MV-4-11 (cell line): Measurements from ENCODE around the gene TMEM39A.

Experiments
- DNase-seq: peaks from one replicate; lab custom pipeline; 2025; lab: John Stamatoyannopoulos, UW

The TMEM39A gene, protein sequence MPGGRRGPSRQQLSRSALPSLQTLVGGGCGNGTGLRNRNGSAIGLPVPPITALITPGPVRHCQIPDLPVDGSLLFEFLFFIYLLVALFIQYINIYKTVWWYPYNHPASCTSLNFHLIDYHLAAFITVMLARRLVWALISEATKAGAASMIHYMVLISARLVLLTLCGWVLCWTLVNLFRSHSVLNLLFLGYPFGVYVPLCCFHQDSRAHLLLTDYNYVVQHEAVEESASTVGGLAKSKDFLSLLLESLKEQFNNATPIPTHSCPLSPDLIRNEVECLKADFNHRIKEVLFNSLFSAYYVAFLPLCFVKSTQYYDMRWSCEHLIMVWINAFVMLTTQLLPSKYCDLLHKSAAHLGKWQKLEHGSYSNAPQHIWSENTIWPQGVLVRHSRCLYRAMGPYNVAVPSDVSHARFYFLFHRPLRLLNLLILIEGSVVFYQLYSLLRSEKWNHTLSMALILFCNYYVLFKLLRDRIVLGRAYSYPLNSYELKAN

DNA sequence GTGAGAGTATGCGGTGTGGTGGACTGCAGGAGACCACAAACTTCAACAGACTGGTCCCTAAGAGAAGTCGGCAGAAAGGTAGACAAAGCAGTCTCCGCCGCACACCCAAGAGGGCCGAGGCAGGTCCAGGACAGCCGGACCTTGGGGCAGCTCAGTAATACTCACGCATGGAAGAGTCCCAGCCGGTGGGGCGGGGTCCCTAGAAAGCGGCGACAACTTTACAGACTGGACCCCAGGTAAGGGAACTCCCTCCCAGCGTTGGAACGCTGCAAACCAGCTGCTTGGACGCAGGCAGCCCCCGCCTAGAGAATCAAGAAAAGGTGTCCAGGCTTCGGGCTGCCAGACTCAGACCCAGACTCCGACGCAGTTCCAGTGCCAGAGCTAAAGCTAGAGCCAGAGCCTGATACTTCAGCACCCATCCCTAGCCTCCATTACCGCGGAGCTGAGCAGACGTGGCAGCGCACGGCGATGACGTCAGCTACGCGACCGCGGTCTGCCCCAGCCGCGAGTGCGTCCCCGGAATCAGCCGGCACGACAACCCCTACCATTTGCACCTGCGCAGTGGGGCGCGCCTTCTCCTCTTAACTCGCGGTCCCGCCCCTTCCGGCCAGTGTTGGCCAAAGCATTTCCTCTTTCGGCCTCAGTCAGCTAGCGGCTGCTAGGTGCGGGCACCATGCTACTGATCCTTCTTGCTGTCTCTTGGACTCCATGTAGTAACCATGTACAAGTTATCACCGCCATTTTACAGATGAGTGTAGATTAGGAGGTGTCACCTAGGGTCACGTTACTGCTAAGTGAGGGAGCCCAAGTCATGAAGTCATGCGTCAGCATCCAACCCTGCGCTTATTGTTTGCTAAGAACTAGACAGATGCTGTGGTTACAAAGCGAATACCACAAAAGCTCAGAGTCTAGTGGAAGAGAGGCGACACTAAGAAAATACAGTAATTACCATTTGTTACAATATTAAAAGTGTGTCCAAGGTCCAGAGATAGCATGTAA is at the start of gene TMEM39A:
Gene TMEM39A, minus strand, starts transcription at position 445 of the 999 bp plus-strand sequence. CDS start 1,541 bp downstream, outside the sequence.
- peak; percentile 99 for DNase-seq

DNA sequence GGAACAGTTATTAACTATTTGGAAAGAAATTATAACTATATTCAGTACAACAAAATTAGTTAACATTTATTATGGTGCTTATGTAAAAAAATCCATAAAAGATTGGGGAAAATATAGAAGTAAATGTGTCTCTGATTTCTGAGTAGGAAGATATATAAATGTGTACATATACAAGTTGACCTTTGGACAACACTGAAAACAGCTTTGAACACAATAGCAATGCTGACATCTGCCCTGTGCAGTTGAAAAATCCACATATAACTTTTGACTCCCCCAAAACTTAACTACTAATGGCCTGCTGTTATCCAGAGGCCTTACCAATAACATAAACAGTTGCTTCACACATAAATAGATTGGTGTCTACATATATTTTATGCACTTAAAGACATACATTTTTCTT is 47.3 kb upstream of the TMEM39A start:
- no peak for DNase-seq

DNA sequence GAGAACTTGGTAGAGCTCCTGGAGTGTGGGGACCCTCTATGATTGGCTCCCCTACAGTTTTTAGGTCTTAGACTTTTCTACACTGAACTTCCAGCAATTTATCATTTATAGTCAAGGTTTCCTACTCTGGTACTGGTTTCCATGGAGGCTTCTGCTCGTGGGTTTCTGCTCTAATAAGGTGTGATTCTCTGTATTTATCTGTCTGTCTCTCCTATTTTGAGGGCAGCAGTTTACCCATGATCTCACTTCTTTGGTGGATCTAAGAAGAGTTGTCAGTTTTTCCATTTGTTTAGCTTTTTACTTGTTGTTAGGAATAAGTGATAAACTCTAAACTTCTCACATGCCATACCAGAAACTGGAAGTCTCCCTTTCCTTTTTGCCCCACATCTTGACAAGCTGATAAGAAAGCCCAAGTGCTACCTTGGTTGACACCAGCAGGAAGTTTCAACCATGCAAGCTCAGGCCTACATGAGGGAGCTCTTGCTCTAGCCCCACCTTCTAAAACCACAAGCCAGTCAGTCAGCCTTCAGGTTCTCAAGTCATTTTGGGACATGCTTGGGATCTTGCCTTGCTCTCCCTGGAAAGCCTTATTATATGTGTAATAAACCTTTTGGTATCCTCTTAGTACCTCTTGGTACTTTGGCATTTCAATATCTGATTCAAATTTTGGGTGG is 44.9 kb upstream of the TMEM39A start:
- no peak for DNase-seq

DNA sequence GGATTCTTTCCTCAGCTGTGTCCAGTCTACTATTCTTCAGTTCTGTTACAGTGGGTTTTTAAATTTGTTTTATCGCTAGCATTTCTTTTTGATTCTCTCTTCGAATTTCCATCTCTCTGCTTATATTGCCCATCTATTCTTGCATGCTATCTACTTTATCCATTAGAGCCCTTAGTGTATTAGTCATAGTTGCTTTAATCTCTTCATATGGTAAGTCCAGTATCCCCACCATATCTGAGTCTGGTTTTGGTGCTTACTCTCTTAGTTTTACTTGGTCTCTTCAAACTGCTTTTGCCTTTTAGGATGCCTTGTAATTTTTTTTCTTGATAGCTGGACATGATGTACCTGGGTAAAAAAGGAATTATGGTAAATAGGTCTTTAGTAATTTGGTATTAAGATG is 44.0 kb upstream of the TMEM39A start:
- no peak for DNase-seq

DNA sequence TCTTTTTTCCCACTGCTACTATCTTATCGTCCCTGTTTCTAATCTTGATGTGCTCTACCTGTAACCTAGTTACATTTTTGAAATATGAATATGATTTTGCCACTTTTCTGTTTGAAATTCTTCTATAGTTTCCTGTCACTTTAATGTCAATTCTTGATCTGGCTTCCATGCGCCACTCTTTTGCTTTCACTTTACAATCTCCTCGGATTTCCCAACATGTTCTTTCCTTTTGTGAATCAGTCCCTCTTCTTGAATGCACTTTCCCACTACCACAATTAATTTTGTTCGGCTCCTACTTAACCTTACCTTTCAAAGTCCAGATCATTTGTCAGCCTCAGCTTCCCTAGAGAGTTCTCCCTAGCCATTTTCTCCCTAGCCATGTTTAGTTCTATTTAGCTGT is 43.2 kb upstream of the TMEM39A start:
- no peak for DNase-seq

DNA sequence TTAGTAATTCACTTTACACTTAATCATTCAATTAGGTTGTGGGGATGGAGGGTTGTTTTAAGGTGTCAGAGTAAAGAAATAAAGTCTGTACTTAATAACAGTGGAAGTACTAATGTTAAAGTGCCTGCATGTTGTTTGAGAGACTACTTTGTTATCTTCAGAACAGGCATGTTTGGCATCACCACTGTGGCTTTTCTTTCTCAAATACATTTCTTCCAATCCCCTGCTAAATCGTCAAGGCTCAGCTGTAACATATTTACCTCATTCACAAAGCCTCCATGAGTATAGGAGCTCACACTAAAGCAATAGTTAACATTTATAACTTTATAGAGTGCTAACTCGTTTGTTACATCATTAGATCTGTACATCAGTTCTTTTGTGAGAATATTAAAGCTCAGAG is 37.5 kb upstream of the TMEM39A start:
- DNase-seq: no peak

DNA sequence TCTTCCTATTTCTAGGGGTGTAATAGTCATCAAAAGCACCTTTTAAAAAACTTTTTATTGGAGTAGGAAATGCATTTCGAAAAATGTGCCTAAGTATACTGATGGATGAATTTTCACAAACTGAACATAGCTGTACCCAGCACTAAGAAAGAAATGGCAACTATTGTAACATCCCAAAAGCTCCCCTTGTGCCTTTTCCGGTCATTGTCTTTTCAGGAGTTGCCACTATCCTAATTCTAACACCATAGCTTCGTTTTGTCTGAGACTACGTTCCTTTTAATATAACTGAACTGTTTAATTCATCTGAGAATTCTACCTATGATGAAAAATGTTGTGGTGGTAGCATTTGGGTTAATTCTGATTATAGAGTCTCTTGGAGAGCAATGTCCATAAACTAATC is 36.9 kb upstream of the TMEM39A start:
- DNase-seq: no peak

DNA sequence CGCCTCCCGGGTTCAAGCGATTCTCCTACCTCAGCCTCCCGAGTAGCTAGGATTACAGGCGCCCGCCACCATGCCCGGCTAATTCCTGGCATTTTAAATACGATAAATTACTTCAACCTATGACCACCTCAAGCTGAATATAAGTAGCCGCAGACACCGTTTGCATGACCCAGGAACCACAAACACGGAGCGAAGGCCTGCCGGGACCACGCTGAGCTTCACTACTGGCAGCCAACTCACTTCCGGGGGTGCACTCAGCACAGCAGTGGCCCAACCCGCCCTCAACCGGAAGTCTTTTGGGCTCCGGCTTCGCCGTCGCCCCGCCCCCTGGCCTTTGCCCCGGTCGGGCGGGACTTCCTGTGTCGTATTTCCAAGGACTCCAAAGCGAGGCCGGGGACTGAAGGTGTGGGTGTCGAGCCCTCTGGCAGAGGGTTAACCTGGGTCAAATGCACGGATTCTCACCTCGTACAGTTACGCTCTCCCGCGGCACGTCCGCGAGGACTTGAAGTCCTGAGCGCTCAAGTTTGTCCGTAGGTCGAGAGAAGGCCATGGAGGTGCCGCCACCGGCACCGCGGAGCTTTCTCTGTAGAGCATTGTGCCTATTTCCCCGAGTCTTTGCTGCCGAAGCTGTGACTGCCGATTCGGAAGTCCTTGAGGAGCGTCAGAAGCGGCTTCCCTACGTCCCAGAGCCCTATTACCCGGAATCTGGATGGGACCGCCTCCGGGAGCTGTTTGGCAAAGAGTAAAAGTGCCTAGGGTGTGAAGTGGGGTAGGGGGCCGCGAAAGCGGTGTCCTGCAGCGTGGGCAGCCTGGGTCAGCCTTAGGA is 35.0 kb upstream of the TMEM39A start, which contains the start of gene TIMMDC1:
Gene TIMMDC1, plus strand, starts transcription at position 362 of the 826 bp plus-strand sequence. Its CDS starts 187 bp downstream, at position 549.
- DNase-seq: peak; percentile 96

DNA sequence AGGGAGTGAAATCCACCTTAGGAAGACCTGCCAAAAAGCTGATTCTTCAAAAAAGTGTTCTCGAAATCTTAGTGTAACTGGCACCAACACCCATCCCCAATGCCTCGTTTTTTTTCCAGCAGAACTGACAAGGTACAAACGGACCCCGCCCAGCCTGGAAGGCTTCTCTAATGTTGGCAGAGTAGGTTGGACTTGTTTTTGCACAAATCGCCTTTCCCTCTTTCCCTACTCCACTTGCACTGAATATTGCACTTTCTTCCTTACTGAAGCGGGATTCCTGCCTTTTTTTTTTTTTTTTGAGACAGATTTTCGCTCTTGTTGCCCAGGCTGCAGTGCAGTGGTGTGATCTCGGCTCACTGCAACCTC is 34.4 kb upstream of the TMEM39A start:
- DNase-seq: no peak

DNA sequence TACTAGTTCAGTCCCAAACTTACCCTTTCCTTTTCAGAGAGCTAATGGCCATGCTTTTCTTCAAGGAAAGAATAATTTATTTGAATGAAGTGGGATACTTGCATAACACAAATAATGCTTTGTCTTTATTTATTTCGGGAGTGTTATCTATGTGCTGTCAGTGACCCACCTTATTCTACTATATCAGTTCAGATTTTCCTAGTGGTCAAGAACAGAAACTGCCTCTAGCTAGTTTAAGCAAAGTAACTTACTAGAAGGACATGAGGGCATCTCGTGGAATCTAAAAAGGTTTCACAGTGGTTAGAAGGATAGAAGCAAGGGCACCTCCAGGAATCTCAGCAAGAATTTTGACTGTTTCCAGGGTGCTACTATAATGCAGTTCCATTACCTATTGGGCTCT is 31.2 kb upstream of the TMEM39A start:
- DNase-seq: no peak

DNA sequence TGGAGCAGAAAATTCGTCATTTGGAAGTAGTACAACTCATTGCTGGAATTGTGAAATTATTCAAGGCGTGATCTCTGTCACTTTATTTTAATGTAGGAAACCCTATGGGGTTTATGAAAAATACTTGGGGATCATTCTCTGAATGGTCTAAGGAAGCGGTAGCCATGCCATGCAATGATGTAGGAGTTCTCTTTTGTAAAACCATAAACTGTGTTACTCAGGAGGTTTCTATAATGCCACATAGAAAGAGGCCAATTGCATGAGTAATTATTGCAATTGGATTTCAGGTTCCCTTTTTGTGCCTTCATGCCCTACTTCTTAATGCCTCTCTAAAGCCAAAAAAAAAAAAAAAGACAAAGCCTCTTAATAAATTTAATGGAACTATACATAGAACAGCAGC is 29.4 kb upstream of the TMEM39A start:
- peak; percentile 26 for DNase-seq

DNA sequence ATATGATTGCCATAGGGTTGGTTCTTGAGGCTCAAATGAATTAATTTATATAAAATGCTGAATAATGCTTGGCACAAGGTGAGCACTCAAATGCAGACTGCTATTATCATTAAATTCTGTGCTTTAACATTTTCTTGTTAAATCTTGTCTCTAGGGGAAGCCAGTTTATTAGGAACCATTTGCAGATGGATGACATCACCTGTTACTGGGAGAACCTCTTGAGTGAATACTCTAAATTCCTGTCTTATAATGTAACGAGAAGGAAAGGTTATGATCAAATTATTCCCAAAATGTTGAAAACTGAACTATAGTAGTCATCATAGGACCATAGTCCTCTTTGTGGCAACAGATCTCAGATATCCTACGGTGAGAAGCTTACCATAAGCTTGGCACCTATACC is 28.7 kb upstream of the TMEM39A start:
- no peak for DNase-seq

DNA sequence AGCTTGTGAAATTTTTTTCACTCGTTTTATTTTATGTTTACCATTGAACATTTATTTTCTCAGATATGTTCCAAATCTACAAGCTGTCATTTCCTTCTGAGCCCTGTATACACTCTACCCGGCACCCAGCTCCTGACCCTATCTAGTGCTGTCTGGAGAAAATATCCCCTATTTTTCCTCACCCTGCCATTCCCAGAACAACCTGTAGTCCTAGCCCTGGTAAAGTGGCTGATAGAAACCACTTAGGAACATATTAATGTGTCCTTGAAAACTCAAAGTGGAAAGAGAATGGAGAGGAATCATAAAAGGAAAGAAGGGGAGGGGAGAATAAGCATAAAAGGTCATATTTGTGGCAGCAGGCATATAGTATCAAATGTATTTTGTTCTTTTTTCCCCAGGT is 26.7 kb upstream of the TMEM39A start:
- DNase-seq: no peak

DNA sequence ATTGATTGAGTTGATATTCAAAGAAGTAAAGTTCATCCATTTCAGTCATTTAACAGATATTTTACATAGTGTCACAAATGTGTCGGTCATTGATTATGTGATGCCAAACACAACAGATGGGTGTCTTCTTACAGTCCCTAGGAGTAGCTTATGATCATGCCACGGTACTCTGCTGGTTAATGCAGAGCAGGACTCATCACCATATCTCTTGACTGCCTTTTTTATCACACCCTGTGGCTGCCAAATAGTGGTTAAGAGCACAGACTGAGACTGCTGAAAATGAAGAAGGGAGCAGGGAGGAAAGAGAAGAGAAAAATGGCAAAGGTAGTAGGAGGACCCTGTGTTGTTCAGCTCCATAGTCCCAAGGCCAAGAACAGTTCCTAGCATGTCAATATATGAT is 22.1 kb upstream of the TMEM39A start:
- no peak for DNase-seq

DNA sequence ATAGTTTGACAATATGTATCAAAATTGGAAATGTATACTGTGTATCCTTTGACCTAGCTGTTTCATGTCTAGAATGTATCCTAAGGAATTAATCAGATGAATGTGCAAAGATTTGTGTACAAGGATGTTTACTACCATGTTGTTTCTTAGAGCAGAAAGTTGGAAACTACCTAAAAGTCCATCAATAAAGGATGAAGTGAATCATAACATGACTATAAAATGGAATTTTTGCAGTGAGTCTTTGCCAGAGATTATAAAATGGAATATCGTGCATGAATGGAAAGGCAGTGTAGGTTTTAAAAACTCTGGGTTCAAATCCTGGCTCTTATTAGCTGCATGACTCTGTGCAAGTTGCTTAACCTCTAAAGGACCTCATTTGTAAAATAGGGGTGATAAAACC is 19.7 kb upstream of the TMEM39A start:
- DNase-seq: no peak

DNA sequence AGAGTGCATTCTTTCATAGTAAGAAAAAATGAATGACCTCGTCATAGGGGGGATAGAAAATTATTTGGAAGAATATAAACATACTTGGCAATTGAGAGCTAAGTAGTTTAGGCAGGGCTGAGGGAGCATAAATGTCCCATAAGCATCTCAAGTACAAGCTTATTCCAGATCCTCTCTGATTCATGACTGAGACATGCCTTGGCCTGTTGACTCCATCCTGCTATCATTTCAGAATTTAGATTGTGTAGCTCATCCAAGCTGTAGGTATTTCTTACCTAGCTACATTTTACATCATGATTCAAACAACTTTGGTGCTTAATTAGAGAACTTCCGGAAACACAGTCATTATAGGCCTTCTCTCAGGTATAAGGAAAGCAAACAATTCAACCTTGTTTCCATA is 17.7 kb upstream of the TMEM39A start:
- no peak for DNase-seq

DNA sequence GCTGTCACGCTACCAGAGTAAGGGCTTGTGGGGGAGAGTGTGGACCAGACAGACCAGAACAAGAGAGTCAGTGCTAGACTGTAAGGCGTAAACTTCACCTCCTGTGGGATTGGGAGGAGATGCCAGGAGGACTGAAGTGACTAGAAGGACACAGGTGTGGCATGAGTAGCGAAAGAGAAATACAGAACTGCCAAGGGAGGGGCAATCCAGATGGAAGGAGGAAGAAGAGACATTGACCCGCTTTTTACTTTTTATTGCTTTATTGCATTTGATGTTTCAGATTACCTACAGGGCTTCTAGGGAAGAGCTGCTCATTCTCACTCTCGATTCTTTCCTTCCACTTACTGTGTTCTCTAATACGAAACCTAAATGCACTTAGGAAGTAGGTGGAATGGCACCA is 7.5 kb upstream of the TMEM39A start:
- no peak for DNase-seq

DNA sequence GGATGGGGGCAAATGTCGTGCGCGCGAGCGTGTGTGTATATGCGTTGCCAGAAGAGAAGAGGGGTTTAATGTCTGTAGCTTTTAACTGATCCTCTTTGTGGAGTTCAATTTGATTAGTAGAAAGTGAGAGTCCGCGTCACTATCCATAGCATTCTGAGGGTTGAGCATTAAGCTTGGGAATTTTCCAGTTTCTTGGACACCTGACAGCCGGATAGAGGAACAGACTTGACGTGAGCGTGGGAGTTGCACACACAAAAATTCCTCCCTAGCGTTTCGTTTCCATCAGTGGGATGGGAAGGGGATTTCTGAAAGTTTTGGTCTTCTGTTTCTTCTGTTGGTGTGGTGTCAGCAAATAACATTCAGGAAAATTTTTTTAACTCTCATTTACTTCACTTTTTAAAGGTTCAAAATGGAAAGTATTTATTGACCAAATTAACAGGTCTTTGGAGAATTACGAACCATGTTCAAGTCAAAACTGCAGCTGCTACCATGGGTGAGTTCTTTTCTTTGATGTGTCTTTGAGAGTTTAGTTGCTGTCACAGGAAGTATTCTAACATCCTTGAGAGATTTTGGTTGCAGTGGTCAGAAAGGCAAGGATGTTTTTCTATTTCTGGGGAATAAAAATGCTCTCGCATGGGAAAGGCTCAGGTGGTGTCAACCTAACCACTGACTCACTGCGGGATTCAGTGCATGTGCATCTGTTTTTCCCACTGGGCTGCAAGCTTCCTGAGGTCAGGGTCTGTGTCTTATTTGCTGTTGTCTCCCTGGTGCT is 6.2 kb upstream of the TMEM39A start:
- peak; percentile 1 for DNase-seq

DNA sequence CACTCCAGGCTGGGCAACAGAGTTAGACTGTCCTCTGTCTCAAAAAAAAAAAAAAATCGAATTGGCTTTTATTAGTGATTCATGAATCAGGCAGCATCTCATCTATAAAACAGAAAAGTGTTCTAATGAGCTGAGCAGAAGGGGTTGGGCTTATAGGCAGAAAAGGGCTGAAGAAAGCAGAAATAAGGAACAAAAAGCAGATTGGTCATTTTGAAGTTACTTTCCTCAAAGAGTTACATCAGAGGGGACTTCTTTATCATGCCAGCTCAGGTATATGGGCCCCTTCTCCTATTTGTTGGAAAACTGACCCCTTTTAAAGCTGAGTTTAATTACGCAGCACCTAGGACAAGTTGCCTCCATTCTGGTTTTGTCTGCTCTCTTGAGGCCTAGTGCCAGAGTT is 4.6 kb upstream of the TMEM39A start:
- peak; percentile 69 for DNase-seq

DNA sequence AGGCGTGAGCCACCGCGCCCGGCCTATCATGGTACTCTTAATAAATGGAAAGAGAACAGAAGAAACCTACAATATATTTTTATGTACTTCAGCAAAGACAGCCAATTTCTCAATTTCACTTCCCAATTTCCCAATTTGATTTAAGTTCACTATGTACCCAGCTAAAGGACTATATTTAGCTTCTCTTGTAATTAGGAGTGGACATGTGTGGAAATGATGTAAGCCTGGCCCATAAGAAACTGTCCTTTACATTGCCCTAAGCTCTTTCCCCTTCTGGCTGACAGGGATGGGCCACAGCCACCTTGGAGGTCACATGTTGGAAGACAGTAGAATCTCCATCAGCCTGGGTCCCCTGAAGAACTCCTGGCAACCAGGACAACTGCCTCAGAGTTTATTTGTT is 6.2 kb downstream of the TMEM39A start:
- peak; percentile 95 for DNase-seq
